Measurements from ENCODE around the gene NACC2.

NACC2 gene

DNA sequence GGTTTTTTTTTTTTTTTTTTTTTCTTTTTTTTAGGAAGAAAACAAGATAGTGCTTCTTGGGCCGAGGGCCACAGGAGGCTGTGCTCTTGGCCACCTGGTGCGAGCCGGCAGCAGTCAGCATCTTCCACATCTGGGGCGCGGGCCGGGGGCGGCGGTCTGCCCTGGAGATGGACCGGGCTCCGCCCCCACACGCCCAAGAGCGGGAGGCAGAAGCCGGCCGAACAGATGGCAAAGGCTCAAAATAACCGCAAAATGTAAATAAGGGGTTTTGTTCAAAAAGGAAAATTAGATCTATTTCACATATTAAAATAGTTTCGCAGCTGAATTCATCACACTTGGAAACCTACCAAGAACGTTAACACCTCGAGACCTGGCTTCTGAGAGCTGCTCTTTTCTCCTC lies 82.4 kb downstream of the NACC2 start:
- Histone ChIP-seq H3K4me1 (ENCODE audit: low read length) (no peaks in the 10 kb centered on the region), H3K79me2 (ENCODE audit: low read length) (no peaks in the 10 kb centered on the region), H3K36me3 (replicated peaks; ENCODE audit: insufficient read depth, low read length) (no peaks in the 10 kb centered on the region), H3K4me3 (ENCODE audit: low read length) (no peak overlapping the region), H3K9ac (ENCODE audit: low read length) (no peak overlapping the region), H3K27ac (ENCODE audit: low read length) (no peak overlapping the region), H3K9me3 (replicated peaks; ENCODE audit: insufficient read depth, low read length) (no peaks in the 10 kb centered on the region), H3F3A (ENCODE audit: insufficient read depth, low read length) (no peaks in the 10 kb centered on the region), H3K9me2 (replicated peaks; ENCODE audit: insufficient read depth, low read length) (no peaks in the 10 kb centered on the region), H4K20me1 (ENCODE audit: insufficient read depth, low read length) (no peaks in the 10 kb centered on the region), H3K4me2 (ENCODE audit: low read depth, low read length) (no peak overlapping the region), H3K27me3 (replicated peaks; ENCODE audit: insufficient read depth, low read length) (peaks cover 95% of the 10 kb centered on the region), H2AFZ (ENCODE audit: low read length) (no peak overlapping the region)
- TF ChIP-seq EZH2 (optimal IDR thresholded peaks at IDR 0.05; ENCODE audit: low read depth, low read length) = no peak
- no peak for TF ChIP-seq EZH2phosphoT487 (IDR thresholded peaks at IDR 0.05; ENCODE audit: low read length)
- TF ChIP-seq, protein P1, sequence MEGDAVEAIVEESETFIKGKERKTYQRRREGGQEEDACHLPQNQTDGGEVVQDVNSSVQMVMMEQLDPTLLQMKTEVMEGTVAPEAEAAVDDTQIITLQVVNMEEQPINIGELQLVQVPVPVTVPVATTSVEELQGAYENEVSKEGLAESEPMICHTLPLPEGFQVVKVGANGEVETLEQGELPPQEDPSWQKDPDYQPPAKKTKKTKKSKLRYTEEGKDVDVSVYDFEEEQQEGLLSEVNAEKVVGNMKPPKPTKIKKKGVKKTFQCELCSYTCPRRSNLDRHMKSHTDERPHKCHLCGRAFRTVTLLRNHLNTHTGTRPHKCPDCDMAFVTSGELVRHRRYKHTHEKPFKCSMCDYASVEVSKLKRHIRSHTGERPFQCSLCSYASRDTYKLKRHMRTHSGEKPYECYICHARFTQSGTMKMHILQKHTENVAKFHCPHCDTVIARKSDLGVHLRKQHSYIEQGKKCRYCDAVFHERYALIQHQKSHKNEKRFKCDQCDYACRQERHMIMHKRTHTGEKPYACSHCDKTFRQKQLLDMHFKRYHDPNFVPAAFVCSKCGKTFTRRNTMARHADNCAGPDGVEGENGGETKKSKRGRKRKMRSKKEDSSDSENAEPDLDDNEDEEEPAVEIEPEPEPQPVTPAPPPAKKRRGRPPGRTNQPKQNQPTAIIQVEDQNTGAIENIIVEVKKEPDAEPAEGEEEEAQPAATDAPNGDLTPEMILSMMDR (IDR thresholded peaks at IDR 0.05; ENCODE audit: low read length) = no peak
- DNase-seq = no peak

DNA sequence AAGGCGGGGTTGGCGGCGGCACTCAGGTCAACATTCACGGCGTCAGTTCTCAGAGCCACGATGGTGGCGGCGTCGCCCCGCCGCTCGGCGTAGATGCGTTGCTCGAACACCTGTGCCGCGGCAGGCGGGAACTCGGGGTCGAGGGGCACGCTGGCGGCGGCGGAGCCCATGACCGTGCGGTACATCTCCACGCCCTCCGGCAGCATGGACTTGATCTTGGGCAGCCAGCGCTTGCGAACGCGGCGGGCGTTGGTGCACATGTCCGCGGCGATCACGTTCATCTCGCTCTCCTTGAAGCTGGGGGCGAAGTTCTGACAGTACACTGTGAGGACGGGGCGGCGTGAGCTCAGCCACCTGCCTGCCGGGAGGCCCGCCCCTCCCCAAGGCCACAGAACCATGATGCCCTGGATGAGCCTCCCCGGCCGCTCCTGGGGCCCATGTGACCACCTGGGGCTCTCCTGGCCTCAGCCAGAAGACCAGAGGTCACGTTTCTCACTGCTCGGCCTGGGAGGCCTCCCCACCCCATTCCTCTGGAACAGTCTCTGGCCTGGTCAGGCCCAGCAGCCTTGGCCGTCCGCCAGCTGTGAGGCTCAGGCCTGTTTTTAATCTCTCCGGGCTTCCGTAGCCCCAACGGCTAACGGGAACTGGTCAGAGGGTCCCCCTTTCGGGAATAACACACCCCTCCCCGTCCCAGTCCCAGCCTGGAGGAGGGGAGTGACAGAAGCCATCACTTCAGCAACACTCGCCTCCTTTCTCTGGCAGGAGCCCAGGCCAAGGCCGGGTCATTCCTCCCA lies 83.2 kb downstream of the NACC2 start:
- Histone ChIP-seq H2AFZ (ENCODE audit: low read length) (no peak overlapping the region), H3K9me2 (replicated peaks; ENCODE audit: insufficient read depth, low read length) (no peaks in the 10 kb centered on the region), H3K9me3 (replicated peaks; ENCODE audit: insufficient read depth, low read length) (no peaks in the 10 kb centered on the region), H3K79me2 (ENCODE audit: low read length) (no peaks in the 10 kb centered on the region), H3F3A (ENCODE audit: insufficient read depth, low read length) (no peaks in the 10 kb centered on the region), H3K4me1 (ENCODE audit: low read length) (no peaks in the 10 kb centered on the region), H3K36me3 (replicated peaks; ENCODE audit: insufficient read depth, low read length) (no peaks in the 10 kb centered on the region), H3K27ac (ENCODE audit: low read length) (no peak overlapping the region), H3K4me2 (ENCODE audit: low read depth, low read length) (no peak overlapping the region), H3K9ac (ENCODE audit: low read length) (no peak overlapping the region), H3K4me3 (ENCODE audit: low read length) (no peak overlapping the region), H4K20me1 (ENCODE audit: insufficient read depth, low read length) (no peaks in the 10 kb centered on the region), H3K27me3 (replicated peaks; ENCODE audit: insufficient read depth, low read length) (peaks cover 95% of the 10 kb centered on the region)
- DNase-seq = no peak
- TF ChIP-seq, protein P1 (IDR thresholded peaks at IDR 0.05; ENCODE audit: low read length) = no peak
- no peak for TF ChIP-seq EZH2 (optimal IDR thresholded peaks at IDR 0.05; ENCODE audit: low read depth, low read length)
- TF ChIP-seq EZH2phosphoT487 (IDR thresholded peaks at IDR 0.05; ENCODE audit: low read length) = no peak

DNA sequence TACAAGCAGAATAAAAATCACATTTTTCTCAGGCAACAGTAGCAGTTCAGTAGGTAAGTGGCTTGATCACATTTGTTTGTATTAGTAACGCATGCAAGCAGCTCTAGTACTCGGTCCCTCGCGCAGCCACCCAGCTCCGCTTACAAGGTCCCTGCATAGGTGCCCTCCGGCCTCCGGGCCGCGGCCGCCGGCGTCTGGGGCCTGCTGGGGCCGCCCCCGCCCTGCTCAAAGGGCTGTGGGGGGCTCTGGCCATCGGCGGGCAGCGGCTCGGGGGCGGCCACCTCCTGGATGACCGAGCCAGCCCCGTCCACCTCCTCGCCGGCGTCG lies 83.8 kb downstream of the NACC2 start:
- Histone ChIP-seq H3K4me1 (ENCODE audit: low read length) (no peaks in the 10 kb centered on the region), H3K36me3 (replicated peaks; ENCODE audit: insufficient read depth, low read length) (no peaks in the 10 kb centered on the region), H3K9me2 (replicated peaks; ENCODE audit: insufficient read depth, low read length) (no peaks in the 10 kb centered on the region), H3K27me3 (replicated peaks; ENCODE audit: insufficient read depth, low read length) (peaks cover 95% of the 10 kb centered on the region), H2AFZ (ENCODE audit: low read length) (no peak overlapping the region), H3K4me2 (ENCODE audit: low read depth, low read length) (no peak overlapping the region), H3K4me3 (ENCODE audit: low read length) (no peak overlapping the region), H3K9ac (ENCODE audit: low read length) (no peak overlapping the region), H3K27ac (ENCODE audit: low read length) (no peak overlapping the region), H4K20me1 (ENCODE audit: insufficient read depth, low read length) (no peaks in the 10 kb centered on the region), H3K9me3 (replicated peaks; ENCODE audit: insufficient read depth, low read length) (no peaks in the 10 kb centered on the region), H3F3A (ENCODE audit: insufficient read depth, low read length) (no peaks in the 10 kb centered on the region), H3K79me2 (ENCODE audit: low read length) (no peaks in the 10 kb centered on the region)
- no peak for DNase-seq
- TF ChIP-seq, protein P1 (IDR thresholded peaks at IDR 0.05; ENCODE audit: low read length) = no peak
- TF ChIP-seq EZH2 (optimal IDR thresholded peaks at IDR 0.05; ENCODE audit: low read depth, low read length) (no peak), EZH2phosphoT487 (IDR thresholded peaks at IDR 0.05; ENCODE audit: low read length) (no peak)

Data from MM.1S (cell line).